ENCODE results near the gene ADGRG2.
A peak's percentile ranks its signal among the peaks of the same experiment; 100 is the strongest.

Gene ADGRG2

DNA sequence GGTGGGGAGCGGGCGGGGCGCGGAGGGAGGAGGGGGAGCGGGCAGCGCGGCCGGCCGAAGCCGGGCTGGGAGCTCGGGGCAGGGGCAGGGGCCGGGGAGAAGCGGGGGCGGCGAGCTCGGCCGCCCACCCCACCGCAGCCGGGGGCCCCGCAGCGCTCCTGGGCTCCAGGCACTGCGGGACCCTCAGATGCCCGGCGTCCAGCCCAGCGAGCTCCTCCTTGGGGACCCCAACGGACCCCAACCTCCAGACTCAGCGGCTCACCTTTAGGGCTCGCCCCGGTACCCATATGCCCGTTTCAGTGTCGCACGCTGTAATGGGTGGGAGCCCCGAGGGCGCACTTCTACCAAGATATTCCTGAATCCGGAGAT lies 357 bp upstream of the ADGRG2 start:
- Histone ChIP-seq H2BK15ac (ENCODE audit: low read depth, poor library complexity, severe bottlenecking) (no peak overlapping the region), H4K8ac (ENCODE audit: low read length) (no peak overlapping the region), H3K27me3 (ENCODE audit: control insufficient read depth in 1 of 2, insufficient read depth in 1 of 2, low read length in 2 of 2) (peaks cover 32 to 55% of the 10 kb centered on the region in 2 experiments), H3K23ac (ENCODE audit: low read length in 2 of 2) (no peak overlapping the region), H2BK12ac (ENCODE audit: low read length in 2 of 2) (no peak overlapping the region), H3K18ac (ENCODE audit: low read depth in 1 of 2, low read length in 2 of 2) (no peak overlapping the region), H3K9me3 (ENCODE audit: control insufficient read depth, low read length) (no peaks in the 10 kb centered on the region), H2AK5ac (ENCODE audit: low read length, severe bottlenecking) (no peak overlapping the region), H4K91ac (ENCODE audit: low read length) (no peak overlapping the region), H3K36me3 (ENCODE audit: control insufficient read depth in 1 of 2, insufficient read depth in 2 of 2, low read depth in 1 of 2, low read length in 2 of 2) (no peaks in the 10 kb centered on the region), H2AFZ (ENCODE audit: low read depth, low read length) (no peak overlapping the region), H3K4me1 (ENCODE audit: control insufficient read depth, insufficient read depth, low read depth, low read length) (peaks cover 6% of the 10 kb centered on the region), H3K79me1 (replicated peaks; ENCODE audit: low read length, poor library complexity, severe bottlenecking) (no peaks in the 10 kb centered on the region), H3K27ac (ENCODE audit: low read length, poor library complexity, severe bottlenecking) (no peak overlapping the region), H2BK120ac (ENCODE audit: low read depth, low read length) (no peak overlapping the region), H3K14ac (ENCODE audit: low read length in 2 of 2) (no peak overlapping the region), H2BK5ac (ENCODE audit: low read depth, low read length, poor library complexity, severe bottlenecking) (no peak overlapping the region), H3K9ac (ENCODE audit: low read length) (no peak overlapping the region), H3K4me2 (ENCODE audit: low read length, poor library complexity, severe bottlenecking) (no peak overlapping the region), H3K4ac (ENCODE audit: low read depth in 1 of 2, low read length in 2 of 2) (no peak overlapping the region), H3K4me3 (ENCODE audit: insufficient read depth in 1 of 2, low read depth in 1 of 2, low read length in 2 of 2) (peak overlapping the region in 1 of 2 experiments; percentile 32)
- WGBS: under 1% methylated on average over 9 of the region's 35 CpGs
- no peak for DNase-seq

DNA sequence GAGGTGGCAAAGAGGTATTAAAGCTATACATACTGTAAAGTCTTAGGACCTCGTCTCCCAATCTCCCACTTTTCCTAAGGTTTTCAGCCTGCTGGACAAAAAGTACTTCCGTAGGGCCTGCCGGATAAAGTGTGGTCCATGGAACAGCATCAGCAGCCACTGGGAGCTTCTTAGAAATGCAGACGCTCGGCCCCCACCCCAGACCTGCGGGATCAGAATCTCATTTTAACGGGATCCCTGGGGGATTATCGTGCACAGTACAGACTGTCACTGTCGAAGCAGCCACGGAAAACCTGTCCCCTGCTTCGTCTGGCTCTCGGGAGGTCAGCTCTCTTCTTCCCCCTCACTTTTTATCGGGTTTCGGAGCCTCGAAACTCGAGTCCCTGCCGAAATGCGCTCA lies 802 bp downstream of the ADGRG2 start:
- no peaks in the 10 kb centered on the region for H3K9me3 ChIP-seq (ENCODE audit: control insufficient read depth, low read length)
- no peaks in the 10 kb centered on the region for H3K36me3 ChIP-seq (ENCODE audit: control insufficient read depth in 1 of 2, insufficient read depth in 2 of 2, low read depth in 1 of 2, low read length in 2 of 2)
- peaks cover 32 to 55% of the 10 kb centered on the region in 2 experiments for H3K27me3 ChIP-seq (ENCODE audit: control insufficient read depth in 1 of 2, insufficient read depth in 1 of 2, low read length in 2 of 2)
- H2AFZ ChIP-seq (ENCODE audit: low read depth, low read length): no peak overlapping the region
- no peak overlapping the region for H2BK5ac ChIP-seq (ENCODE audit: low read depth, low read length, poor library complexity, severe bottlenecking)
- no peak overlapping the region for H2BK12ac ChIP-seq (ENCODE audit: low read length in 2 of 2)
- H3K23ac ChIP-seq (ENCODE audit: low read length in 2 of 2): no peak overlapping the region
- no peak overlapping the region for H3K4ac ChIP-seq (ENCODE audit: low read depth in 1 of 2, low read length in 2 of 2)
- no peak for DNase-seq
- H3K18ac ChIP-seq (ENCODE audit: low read depth in 1 of 2, low read length in 2 of 2): no peak overlapping the region
- peak overlapping the region; percentile 79 for H3K4me2 ChIP-seq (ENCODE audit: low read length, poor library complexity, severe bottlenecking)
- H4K91ac ChIP-seq (ENCODE audit: low read length): no peak overlapping the region
- H2BK120ac ChIP-seq (ENCODE audit: low read depth, low read length): no peak overlapping the region
- peak overlapping the region in 1 of 2 experiments; percentile 49 for H3K4me3 ChIP-seq (ENCODE audit: insufficient read depth in 1 of 2, low read depth in 1 of 2, low read length in 2 of 2)
- no peak overlapping the region for H3K14ac ChIP-seq (ENCODE audit: low read length in 2 of 2)
- H3K9ac ChIP-seq (ENCODE audit: low read length): no peak overlapping the region
- H2AK5ac ChIP-seq (ENCODE audit: low read length, severe bottlenecking): no peak overlapping the region
- H2BK15ac ChIP-seq (ENCODE audit: low read depth, poor library complexity, severe bottlenecking): no peak overlapping the region
- no peaks in the 10 kb centered on the region for H3K79me1 ChIP-seq (replicated peaks; ENCODE audit: low read length, poor library complexity, severe bottlenecking)
- peaks cover 6% of the 10 kb centered on the region for H3K4me1 ChIP-seq (ENCODE audit: control insufficient read depth, insufficient read depth, low read depth, low read length)
- H4K8ac ChIP-seq (ENCODE audit: low read length): no peak overlapping the region
- H3K27ac ChIP-seq (ENCODE audit: low read length, poor library complexity, severe bottlenecking): no peak overlapping the region
- 10% methylated on average over 12 of the region's 18 CpGs for WGBS

DNA sequence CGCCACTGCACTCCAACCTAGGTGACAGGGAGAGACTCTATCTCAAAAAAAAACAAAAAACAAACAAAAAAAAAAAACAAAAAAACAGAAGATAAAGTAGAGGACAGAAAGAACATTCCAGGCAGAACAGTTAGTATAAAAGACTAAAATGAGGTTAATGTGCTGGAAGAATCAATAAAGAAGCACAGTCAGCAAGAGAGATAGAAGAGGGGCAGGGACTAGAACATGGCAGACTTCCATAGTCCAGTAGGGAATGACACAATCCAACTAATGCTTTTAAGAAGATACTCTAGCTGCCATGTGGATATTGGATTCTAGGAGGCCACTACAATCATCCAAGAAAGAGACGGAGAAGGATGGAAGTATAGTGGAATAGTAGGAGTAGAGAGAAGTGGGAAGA lies 11.6 kb downstream of the ADGRG2 start:
- no peak overlapping the region for H3K4me2 ChIP-seq (ENCODE audit: low read length, poor library complexity, severe bottlenecking)
- no peak overlapping the region for H2BK12ac ChIP-seq (ENCODE audit: low read length in 2 of 2)
- DNase-seq: no peak
- no peak overlapping the region for H2BK120ac ChIP-seq (ENCODE audit: low read depth, low read length)
- H3K9me3 ChIP-seq (ENCODE audit: control insufficient read depth, low read length): no peaks in the 10 kb centered on the region
- no peak overlapping the region for H3K14ac ChIP-seq (ENCODE audit: low read length in 2 of 2)
- no peak overlapping the region for H2AK5ac ChIP-seq (ENCODE audit: low read length, severe bottlenecking)
- no peaks in the 10 kb centered on the region for H3K36me3 ChIP-seq (ENCODE audit: control insufficient read depth in 1 of 2, insufficient read depth in 2 of 2, low read depth in 1 of 2, low read length in 2 of 2)
- no peak overlapping the region for H2AFZ ChIP-seq (ENCODE audit: low read depth, low read length)
- H3K27me3 ChIP-seq (ENCODE audit: control insufficient read depth in 1 of 2, insufficient read depth in 1 of 2, low read length in 2 of 2): no peaks in the 10 kb centered on the region
- H3K4me1 ChIP-seq (ENCODE audit: control insufficient read depth, insufficient read depth, low read depth, low read length): no peaks in the 10 kb centered on the region
- no peak overlapping the region for H3K18ac ChIP-seq (ENCODE audit: low read depth in 1 of 2, low read length in 2 of 2)
- H2BK15ac ChIP-seq (ENCODE audit: low read depth, poor library complexity, severe bottlenecking): no peak overlapping the region
- no peak overlapping the region for H3K23ac ChIP-seq (ENCODE audit: low read length in 2 of 2)
- no peak overlapping the region for H3K4me3 ChIP-seq (ENCODE audit: insufficient read depth in 1 of 2, low read depth in 1 of 2, low read length in 2 of 2)
- H4K8ac ChIP-seq (ENCODE audit: low read length): no peak overlapping the region
- H4K91ac ChIP-seq (ENCODE audit: low read length): no peak overlapping the region
- H3K27ac ChIP-seq (ENCODE audit: low read length, poor library complexity, severe bottlenecking): no peak overlapping the region
- WGBS: 85% methylated on average over 1 of the region's 2 CpGs
- H3K4ac ChIP-seq (ENCODE audit: low read depth in 1 of 2, low read length in 2 of 2): no peak overlapping the region
- no peak overlapping the region for H2BK5ac ChIP-seq (ENCODE audit: low read depth, low read length, poor library complexity, severe bottlenecking)
- no peaks in the 10 kb centered on the region for H3K79me1 ChIP-seq (replicated peaks; ENCODE audit: low read length, poor library complexity, severe bottlenecking)
- no peak overlapping the region for H3K9ac ChIP-seq (ENCODE audit: low read length)

DNA sequence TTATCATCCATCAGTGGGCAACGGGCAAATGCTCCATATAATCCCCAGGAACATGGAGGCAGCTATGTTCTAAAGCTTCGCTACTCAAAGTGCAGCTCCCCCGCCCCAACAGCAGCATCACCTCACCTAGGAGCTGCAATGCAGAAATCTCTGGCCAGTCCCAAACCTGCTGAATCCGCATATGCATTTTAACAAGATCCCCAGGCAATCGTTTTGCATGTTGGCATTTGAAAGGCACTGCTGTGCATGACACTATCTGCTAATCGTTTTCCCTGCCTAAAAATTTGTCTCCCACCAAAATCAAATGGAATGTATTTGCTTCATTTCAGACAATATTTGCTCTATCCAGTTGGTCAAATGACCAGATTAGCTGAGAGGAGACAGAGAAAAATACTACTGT lies 15.2 kb downstream of the ADGRG2 start:
- H3K9me3 ChIP-seq (ENCODE audit: control insufficient read depth, low read length): no peaks in the 10 kb centered on the region
- H3K4me2 ChIP-seq (ENCODE audit: low read length, poor library complexity, severe bottlenecking): no peak overlapping the region
- no peaks in the 10 kb centered on the region for H3K36me3 ChIP-seq (ENCODE audit: control insufficient read depth in 1 of 2, insufficient read depth in 2 of 2, low read depth in 1 of 2, low read length in 2 of 2)
- no peaks in the 10 kb centered on the region for H3K79me1 ChIP-seq (replicated peaks; ENCODE audit: low read length, poor library complexity, severe bottlenecking)
- H4K8ac ChIP-seq (ENCODE audit: low read length): no peak overlapping the region
- H3K23ac ChIP-seq (ENCODE audit: low read length in 2 of 2): no peak overlapping the region
- no peak overlapping the region for H3K4me3 ChIP-seq (ENCODE audit: insufficient read depth in 1 of 2, low read depth in 1 of 2, low read length in 2 of 2)
- no peak for DNase-seq
- no peak overlapping the region for H3K14ac ChIP-seq (ENCODE audit: low read length in 2 of 2)
- no peaks in the 10 kb centered on the region for H3K4me1 ChIP-seq (ENCODE audit: control insufficient read depth, insufficient read depth, low read depth, low read length)
- no peak overlapping the region for H3K18ac ChIP-seq (ENCODE audit: low read depth in 1 of 2, low read length in 2 of 2)
- no peak overlapping the region for H3K9ac ChIP-seq (ENCODE audit: low read length)
- H2BK120ac ChIP-seq (ENCODE audit: low read depth, low read length): no peak overlapping the region
- no peak overlapping the region for H4K91ac ChIP-seq (ENCODE audit: low read length)
- WGBS: 6% methylated on average over 6 of the region's 6 CpGs
- no peak overlapping the region for H2BK12ac ChIP-seq (ENCODE audit: low read length in 2 of 2)
- H2AK5ac ChIP-seq (ENCODE audit: low read length, severe bottlenecking): no peak overlapping the region
- H3K27ac ChIP-seq (ENCODE audit: low read length, poor library complexity, severe bottlenecking): no peak overlapping the region
- H2BK15ac ChIP-seq (ENCODE audit: low read depth, poor library complexity, severe bottlenecking): no peak overlapping the region
- H3K27me3 ChIP-seq (ENCODE audit: control insufficient read depth in 1 of 2, insufficient read depth in 1 of 2, low read length in 2 of 2): no peaks in the 10 kb centered on the region
- H2BK5ac ChIP-seq (ENCODE audit: low read depth, low read length, poor library complexity, severe bottlenecking): no peak overlapping the region
- H2AFZ ChIP-seq (ENCODE audit: low read depth, low read length): no peak overlapping the region
- no peak overlapping the region for H3K4ac ChIP-seq (ENCODE audit: low read depth in 1 of 2, low read length in 2 of 2)

All from mesenchymal stem cell (in vitro differentiated cells and primary cell).